GM19463 (cell line): Measurements from ENCODE around the gene SEZ6.
"Not testable (repeated sequence)": the region's sequence is repeated elsewhere in the genome, so short reads cannot be mapped to it uniquely, and the experiment has no call there.

Experiments
- ATAC-seq: cut with Tn5 transposase; IDR thresholded peaks from one replicate; pipeline ENCODE4 v1.9.1; 2021; ENCODE audit warnings: mild to moderate bottlenecking, moderate library complexity; ENCODE audit not compliant: unreplicated experiment

The SEZ6 gene

DNA sequence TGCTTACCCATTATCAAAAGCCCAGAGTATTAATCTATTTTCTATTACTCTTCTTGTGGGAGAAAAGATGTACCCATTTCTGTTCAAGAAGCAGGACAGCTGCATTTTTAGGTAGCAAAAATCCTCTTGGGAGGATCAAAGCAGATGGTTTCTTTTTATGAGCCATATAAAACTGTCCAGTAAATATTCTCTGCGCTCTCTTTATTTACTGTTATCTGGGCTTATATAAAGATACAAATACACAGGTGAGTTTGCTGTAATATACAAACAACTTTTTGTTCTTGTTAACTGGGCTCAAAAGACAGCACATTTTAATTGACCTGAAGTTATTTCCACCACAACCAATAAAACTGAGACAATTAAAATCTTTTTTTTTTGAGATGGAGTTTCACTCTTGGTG lies 64.6 kb downstream of the SEZ6 start:
- no peak for ATAC-seq

DNA sequence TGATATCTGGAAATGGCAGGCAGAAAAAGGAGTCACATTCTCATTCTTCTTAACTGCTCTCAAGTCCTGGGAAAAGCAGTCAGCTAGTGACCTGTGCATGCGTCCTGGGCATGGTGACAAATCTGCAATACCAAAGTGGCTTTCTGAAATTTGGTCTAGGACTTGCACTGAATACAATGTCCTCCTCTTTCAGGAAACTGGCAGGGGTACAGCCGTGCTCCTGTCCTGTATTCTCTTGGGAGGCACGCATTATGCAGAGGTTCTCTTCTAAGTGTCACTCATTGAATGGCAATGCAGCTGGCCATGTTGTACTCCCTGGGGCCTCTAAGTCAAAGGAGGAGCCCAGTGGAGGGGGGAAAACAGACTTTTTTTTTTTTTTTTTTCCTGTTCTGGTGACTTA lies 65.2 kb downstream of the SEZ6 start:
- ATAC-seq, result no peak

GRCh38 chr17:28940142-28940541 lies 65.7 kb downstream of the SEZ6 start:
- ATAC-seq, result no peak

DNA sequence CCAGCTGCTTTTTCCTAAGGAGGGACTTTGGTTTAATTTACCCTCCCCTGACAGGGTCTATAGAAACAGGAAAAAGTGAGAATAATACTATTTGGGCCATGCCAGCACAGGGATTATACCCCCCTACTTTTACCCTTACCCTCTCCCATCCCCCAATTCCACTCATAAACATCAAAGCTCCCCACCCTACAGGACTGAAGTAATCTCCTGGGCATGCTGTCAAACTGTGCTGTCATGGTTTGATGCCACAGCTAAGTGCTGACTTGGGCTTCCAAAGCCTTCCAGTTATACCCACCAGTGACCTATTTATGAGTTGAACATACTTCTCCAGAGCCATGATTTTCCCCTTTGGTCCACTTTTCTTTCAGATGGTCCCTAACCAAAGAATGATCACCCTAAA lies 67.3 kb downstream of the SEZ6 start:
- ATAC-seq, result no peak

GRCh38 chr17:28937044-28937729 lies 68.6 kb downstream of the SEZ6 start:
- ATAC-seq, result no peak

- no peak for ATAC-seq
Measured at GRCh38 chr17:28935744-28936460, 69.9 kb downstream of the SEZ6 start.

GRCh38 chr17:28934508-28934907 lies 71.3 kb downstream of the SEZ6 start:
- ATAC-seq, result not testable (repeated sequence)

DNA sequence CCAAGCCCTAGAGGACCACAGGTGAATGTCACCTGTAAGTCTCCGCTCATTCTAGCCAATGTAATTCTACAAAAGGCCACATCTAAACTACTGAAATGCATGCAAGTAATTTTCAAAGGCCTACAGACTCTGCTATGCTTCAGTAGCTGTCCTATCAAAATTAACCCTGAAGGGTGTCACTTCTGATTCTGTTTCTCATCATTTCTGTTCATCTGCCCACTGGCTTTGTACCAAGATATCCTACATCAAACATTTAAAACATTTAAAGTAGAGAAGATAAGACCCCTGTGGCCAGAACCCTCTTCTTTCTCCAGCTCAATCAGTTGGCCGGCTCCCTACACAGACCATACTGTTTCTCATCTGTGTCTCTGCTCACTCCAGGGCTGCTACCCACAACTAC lies 76.0 kb downstream of the SEZ6 start:
- no peak for ATAC-seq

- no peak for ATAC-seq
Measured at GRCh38 chr17:28928061-28928460, 77.8 kb downstream of the SEZ6 start.

- ATAC-seq, result no peak
Measured at GRCh38 chr17:28926786-28927185, 79.0 kb downstream of the SEZ6 start.

GRCh38 chr17:28926366-28926765 lies 79.5 kb downstream of the SEZ6 start:
- ATAC-seq, result no peak

- ATAC-seq, result no peak
Measured at GRCh38 chr17:28925912-28926365, 79.9 kb downstream of the SEZ6 start.

- ATAC-seq, result no peak
Measured at GRCh38 chr17:28920201-28920600, 85.6 kb downstream of the SEZ6 start.

DNA sequence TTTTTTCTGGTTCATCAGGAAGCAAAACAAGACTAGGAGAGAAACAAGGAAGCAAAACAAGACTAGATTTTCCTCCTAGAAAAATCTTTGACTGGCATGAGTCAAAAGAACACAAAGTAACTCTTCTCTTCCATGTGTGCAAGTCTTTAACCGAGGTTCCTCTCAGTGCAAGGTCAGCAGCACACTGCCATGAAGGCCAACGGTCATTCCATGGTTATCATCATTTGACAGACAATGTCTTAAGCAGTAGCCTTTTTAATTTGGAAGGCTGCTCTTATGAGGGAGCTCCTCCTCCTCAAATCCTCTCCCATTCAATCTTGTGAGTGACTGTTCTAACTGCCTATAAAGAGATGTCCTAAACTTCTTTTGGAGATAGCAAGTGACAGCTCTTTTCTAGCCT lies 87.5 kb downstream of the SEZ6 start:
- no peak for ATAC-seq

DNA sequence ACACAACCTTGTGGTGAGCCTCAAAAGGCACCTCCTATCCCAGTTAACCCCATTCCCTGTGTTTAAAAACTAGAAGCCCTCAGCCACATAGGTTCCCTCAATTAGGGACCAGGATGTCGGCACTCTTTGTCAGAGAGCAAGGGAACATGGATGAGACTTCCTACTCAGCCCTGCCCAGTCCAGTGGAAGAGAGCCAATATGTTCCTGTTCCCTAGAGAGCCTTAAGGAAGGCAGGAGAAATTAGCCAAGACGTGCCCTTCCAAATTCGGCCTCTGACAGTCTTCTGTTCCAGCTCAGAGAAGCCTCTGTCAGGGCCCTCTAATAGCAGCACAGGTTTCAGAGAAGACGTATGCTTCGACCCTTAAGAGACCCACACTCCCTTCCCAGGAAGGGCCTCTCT lies 88.4 kb downstream of the SEZ6 start:
- no peak for ATAC-seq

DNA sequence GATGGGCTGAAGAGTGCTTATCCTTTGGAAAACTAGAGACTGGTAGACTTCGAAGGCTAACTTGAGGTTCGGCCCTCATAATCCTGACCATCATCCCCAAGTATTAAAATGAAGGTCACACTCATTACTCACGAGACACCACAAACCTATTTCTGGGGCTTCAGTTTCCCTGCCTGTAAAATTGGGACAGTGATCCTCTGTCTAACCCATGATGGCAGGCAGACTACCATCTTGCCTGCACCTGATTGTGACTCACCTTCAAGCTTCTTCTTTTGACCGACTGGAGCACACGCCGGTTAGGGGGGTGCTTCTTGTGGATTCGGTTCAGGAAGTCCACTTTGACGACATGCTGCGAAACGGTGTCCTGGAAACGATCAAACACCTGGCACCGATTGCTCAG lies 88.8 kb downstream of the SEZ6 start:
- ATAC-seq, result no peak

- no peak for ATAC-seq
Measured at GRCh38 chr17:28916302-28916934, 89.4 kb downstream of the SEZ6 start.

- ATAC-seq, result no peak
Measured at GRCh38 chr17:28912938-28913333, 92.9 kb downstream of the SEZ6 start.

DNA sequence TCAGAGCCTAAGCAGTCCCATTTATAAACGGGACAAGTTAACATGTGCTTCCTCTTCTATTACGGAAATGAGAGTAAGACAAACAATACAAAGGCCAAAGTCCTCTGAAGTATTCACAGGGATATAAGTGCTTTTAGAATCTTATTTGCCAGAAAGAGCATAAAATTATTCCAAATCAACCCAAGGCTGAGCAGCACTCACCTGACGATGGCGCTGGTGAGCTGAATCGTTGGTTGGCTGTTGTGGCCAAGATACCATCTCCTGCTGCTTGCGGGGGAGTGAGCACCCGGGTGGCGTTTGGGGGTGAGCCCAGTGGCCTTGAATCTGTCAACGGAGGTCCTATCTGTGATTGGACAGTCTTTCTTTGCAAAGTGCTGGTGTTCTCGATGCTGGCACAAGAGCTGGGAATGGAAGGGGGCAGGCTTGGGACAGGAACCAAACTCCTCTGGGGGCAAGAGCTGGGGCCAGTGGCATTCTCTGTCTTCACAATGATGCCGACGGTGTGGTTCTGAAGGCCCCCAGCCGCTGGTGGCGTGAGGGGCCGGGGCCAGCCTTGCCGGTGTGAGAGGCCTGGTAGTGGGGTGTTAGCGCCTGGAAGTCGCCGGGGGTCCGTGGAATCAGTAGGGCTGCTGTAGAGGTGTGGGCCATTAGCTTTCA lies 93.4 kb downstream of the SEZ6 start:
- no peak for ATAC-seq

GRCh38 chr17:28911411-28912045 lies 94.3 kb downstream of the SEZ6 start:
- no peak for ATAC-seq

GRCh38 chr17:28910534-28910933 lies 95.3 kb downstream of the SEZ6 start:
- ATAC-seq, result no peak
